Germinal center (tissue), 1 donor: Measurements from ENCODE around the gene STAC.
"Not testable (repeated sequence)": the region's sequence is repeated elsewhere in the genome, so short reads cannot be mapped to it uniquely, and the experiment has no call there.

Source experiments
- DNase-seq: peaks from one replicate; pipeline ENCODE4 v3.0.0; 2012; ENCODE audit warnings: mixed read lengths, low spot score

The STAC gene

GRCh38 chr3:36416599-36416998 lies 36.3 kb downstream of the STAC start:
- no peak for DNase-seq

- DNase-seq: no peak
Measured at GRCh38 chr3:36417237-36417636, 36.9 kb downstream of the STAC start.

GRCh38 chr3:36418296-36418695 lies 38.0 kb downstream of the STAC start:
- DNase-seq: no peak

- DNase-seq: no peak
Measured at GRCh38 chr3:36428445-36428844, 48.1 kb downstream of the STAC start.

GRCh38 chr3:36429986-36430485 lies 49.7 kb downstream of the STAC start:
- no peak for DNase-seq

GRCh38 chr3:36433511-36433910 lies 53.2 kb downstream of the STAC start:
- no peak for DNase-seq

- DNase-seq: no peak
Measured at GRCh38 chr3:36434687-36435426, 54.6 kb downstream of the STAC start.

- no peak for DNase-seq
Measured at GRCh38 chr3:36443028-36443686, 62.9 kb downstream of the STAC start.

- no peak for DNase-seq
Measured at GRCh38 chr3:36444909-36445308, 64.6 kb downstream of the STAC start.

GRCh38 chr3:36446276-36446675 lies 66.0 kb downstream of the STAC start:
- DNase-seq: no peak

- no peak for DNase-seq
Measured at GRCh38 chr3:36447061-36447460, 66.8 kb downstream of the STAC start.

GRCh38 chr3:36451816-36452215 lies 71.5 kb downstream of the STAC start:
- no peak for DNase-seq

- not testable (repeated sequence) for DNase-seq
Measured at GRCh38 chr3:36453213-36453612, 72.9 kb downstream of the STAC start.

- not testable (repeated sequence) for DNase-seq
Measured at GRCh38 chr3:36453896-36454295, 73.6 kb downstream of the STAC start.

- no peak for DNase-seq
Measured at GRCh38 chr3:36455406-36455805, 75.1 kb downstream of the STAC start.

- DNase-seq: no peak
Measured at GRCh38 chr3:36456784-36457183, 76.5 kb downstream of the STAC start.

- DNase-seq: no peak
Measured at GRCh38 chr3:36457667-36458066, 77.4 kb downstream of the STAC start.

- DNase-seq: no peak
Measured at GRCh38 chr3:36459177-36459576, 78.9 kb downstream of the STAC start.

- DNase-seq: no peak
Measured at GRCh38 chr3:36461597-36461996, 81.3 kb downstream of the STAC start.

- not testable (repeated sequence) for DNase-seq
Measured at GRCh38 chr3:36472045-36472444, 91.7 kb downstream of the STAC start.

- no peak for DNase-seq
Measured at GRCh38 chr3:36475558-36475957, 95.3 kb downstream of the STAC start.

- DNase-seq: no peak
Measured at GRCh38 chr3:36476286-36476942, 96.1 kb downstream of the STAC start.

GRCh38 chr3:36477655-36478054 lies 97.4 kb downstream of the STAC start:
- no peak for DNase-seq
